A549 (cell line): Measurements from ENCODE around the gene ATP6V0C.

Experiments
- BHLHE40 ChIP-seq: IDR thresholded peaks from 2 replicates; pipeline ENCODE4 v1.6.1; 2012; ENCODE audit warnings: low read depth, low read length, inconsistent platforms
- CTCF ChIP-seq: fragments of >200 bp; sonication (Bioruptor Twin); formaldehyde crosslinking; IDR thresholded peaks from 3 replicates; pipeline ENCODE4 v1.5.1; 2016
- EP300 ChIP-seq, 2 experiments: fragments of >200 bp; sonication (Bioruptor Twin); formaldehyde crosslinking; IDR thresholded peaks; 2 replicates in 1 of 2; 3 replicates in 1 of 2; pipeline ENCODE4 v1.6.1; 2016 to 2017
- HDAC2 ChIP-seq: fragments of 200-600 bp; sonication (generic); IDR thresholded peaks from 2 replicates; pipeline ENCODE4 v1.6.1; 2016
- JUN ChIP-seq, 2 experiments: fragments of >200 bp; sonication (Bioruptor Twin); formaldehyde crosslinking; IDR thresholded peaks; 2 replicates in 1 of 2; 3 replicates in 1 of 2; pipeline ENCODE4 v1.6.1; 2016 to 2017
- JUNB ChIP-seq: fragments of >200 bp; sonication (Bioruptor Twin); formaldehyde crosslinking; IDR thresholded peaks from 2 replicates; pipeline ENCODE4 v1.6.1; 2016
- MYC ChIP-seq: IDR thresholded peaks from 2 replicates; pipeline ENCODE4 v1.6.1; 2012; ENCODE audit warnings: mild to moderate bottlenecking, inconsistent platforms, low read length, improper control_type of control experiment, borderline replicate concordance
- PHF8 ChIP-seq: fragments of 200-600 bp; sonication (generic); IDR thresholded peaks from 2 replicates; pipeline ENCODE4 v1.6.1; 2016; ENCODE audit warnings: low read depth, mild to moderate bottlenecking, antibody characterized with exemption, moderate library complexity, borderline replicate concordance
- POLR2A ChIP-seq: IDR thresholded peaks from 2 replicates; pipeline ENCODE4 v1.6.1; 2012; ENCODE audit warnings: mild to moderate bottlenecking, low read length
- REST ChIP-seq: fragments of 200-600 bp; sonication (generic); IDR thresholded peaks from 2 replicates; pipeline ENCODE4 v1.6.1; 2016; ENCODE audit warnings: antibody characterized with exemption, mild to moderate bottlenecking, moderate library complexity
- RFX5 ChIP-seq: fragments of 450-650 bp; IDR thresholded peaks from 2 replicates; pipeline ENCODE4 v1.7.1; 2014; ENCODE audit warnings: antibody characterized with exemption, mild to moderate bottlenecking, moderate library complexity
- ZFP36 ChIP-seq: fragments of 450-650 bp; IDR thresholded peaks from 2 replicates; pipeline ENCODE4 v1.6.1; 2014; ENCODE audit warnings: borderline replicate concordance; ENCODE audit not compliant: partially characterized antibody
- ZNF302 ChIP-seq: fragments of 250-450 bp; sonication (Bioruptor Pico); IDR thresholded peaks from 2 replicates; pipeline ENCODE4 v1.9.0; 2021; ENCODE audit warnings: inconsistent platforms, mild to moderate bottlenecking, moderate library complexity

GRCh38 chr16:2505695-2506094 lies 8.1 kb upstream of the ATP6V0C start:
- TF ChIP-seq CTCF: no peak
- TF ChIP-seq JUN (IDR thresholded peaks at IDR 0.05): no peak
- no peak for TF ChIP-seq BHLHE40
- no peak for TF ChIP-seq JUNB
- TF ChIP-seq HDAC2: no peak
- TF ChIP-seq ZFP36: no peak
- no peak for TF ChIP-seq MYC
- no peak for TF ChIP-seq REST
- no peak for TF ChIP-seq EP300 (IDR thresholded peaks at IDR 0.05)
- no peak for TF ChIP-seq RFX5
- TF ChIP-seq ZNF302 (CRISPR knock-in tag): no peak
- no peak for TF ChIP-seq PHF8
- no peak for TF ChIP-seq POLR2A
